ENCODE data around the gene CLINT1.
A peak's percentile ranks its signal among the peaks of the same experiment; 100 is the strongest.

CLINT1 gene

DNA sequence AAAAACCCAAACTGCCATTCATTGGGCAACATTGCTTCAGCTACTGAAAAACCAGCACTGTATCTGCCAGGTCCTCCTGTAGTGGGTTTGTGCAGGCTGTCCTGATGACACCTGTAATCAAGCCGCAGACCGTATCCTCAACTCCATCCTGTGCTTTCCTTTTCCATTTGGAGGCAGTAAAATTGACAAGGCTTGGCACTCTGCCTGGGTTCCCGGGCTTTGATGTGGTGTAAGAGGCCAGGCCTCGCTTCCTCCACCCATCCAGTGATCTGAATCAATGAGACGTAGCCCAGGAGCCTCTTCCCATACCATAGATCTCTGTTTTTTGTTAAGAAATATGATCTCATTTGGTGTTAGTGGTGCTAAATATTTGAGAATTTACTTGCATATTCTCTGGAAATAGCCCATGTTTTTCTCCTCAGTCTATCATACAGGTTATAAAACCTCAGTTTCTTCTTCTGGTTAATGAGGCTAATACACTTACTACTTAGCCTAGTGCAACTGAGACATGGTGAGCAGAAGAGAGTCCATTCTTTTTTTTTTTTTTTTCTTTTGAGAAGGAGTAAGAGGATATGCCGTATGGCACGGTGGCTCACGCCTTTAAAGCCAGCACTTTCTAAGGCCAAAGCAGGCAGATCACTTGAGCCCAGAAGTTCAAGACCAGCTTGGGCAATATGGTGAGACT lies 80.7 kb downstream of the CLINT1 start:
- H3K36me3 ChIP-seq (ENCODE audit: control insufficient read depth, insufficient read depth, low read length, severe bottlenecking), result peaks cover 6% of the 10 kb centered on the region
- peak; percentile 10 for DNase-seq (ENCODE audit: low read depth)
- H3K27me3 ChIP-seq (replicated peaks; ENCODE audit: control insufficient read depth, insufficient read depth, low read length), result no peaks in the 10 kb centered on the region
- no peaks in the 10 kb centered on the region for H3K9me3 ChIP-seq (ENCODE audit: control insufficient read depth, low read length)
- H3K9ac ChIP-seq (ENCODE audit: low read length), result no peak overlapping the region
- H3K4me3 ChIP-seq (ENCODE audit: low read length), result no peak overlapping the region
- no peaks in the 10 kb centered on the region for H3K4me1 ChIP-seq (ENCODE audit: control insufficient read depth, insufficient read depth, low read length)

GRCh38 chr5:157772127-157772526 lies 86.8 kb downstream of the CLINT1 start:
- Histone ChIP-seq H3K9me3 (ENCODE audit: control insufficient read depth, low read length) (no peaks in the 10 kb centered on the region), H3K4me1 (ENCODE audit: control insufficient read depth, insufficient read depth, low read length) (peaks cover 10% of the 10 kb centered on the region), H3K9ac (ENCODE audit: low read length) (no peak overlapping the region), H3K27me3 (replicated peaks; ENCODE audit: control insufficient read depth, insufficient read depth, low read length) (no peaks in the 10 kb centered on the region), H3K36me3 (ENCODE audit: control insufficient read depth, insufficient read depth, low read length, severe bottlenecking) (no peaks in the 10 kb centered on the region), H3K4me3 (ENCODE audit: low read length) (no peak overlapping the region)
- no peak for DNase-seq (ENCODE audit: low read depth)

DNA sequence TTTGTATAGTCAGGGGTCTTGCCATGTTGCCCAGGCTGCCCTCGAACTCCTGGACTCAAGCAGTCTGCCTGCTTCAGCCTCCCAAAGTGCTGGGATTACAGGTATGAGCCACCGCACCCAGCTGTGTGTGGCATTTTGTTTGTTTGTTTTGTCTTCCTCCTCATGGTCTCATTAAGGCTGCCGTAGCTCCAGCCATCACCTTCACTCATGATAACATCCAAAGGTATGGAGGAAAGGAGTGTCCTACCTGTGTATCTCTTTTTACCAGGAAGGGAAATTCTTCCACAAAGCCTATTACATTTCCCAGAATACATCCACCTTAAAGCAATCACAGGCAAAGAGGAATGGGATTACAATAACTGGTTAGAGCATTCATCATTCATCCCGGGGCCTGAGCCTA lies 88.3 kb downstream of the CLINT1 start:
- no peak for DNase-seq (ENCODE audit: low read depth)
- H3K27me3 ChIP-seq (replicated peaks; ENCODE audit: control insufficient read depth, insufficient read depth, low read length), result no peaks in the 10 kb centered on the region
- H3K36me3 ChIP-seq (ENCODE audit: control insufficient read depth, insufficient read depth, low read length, severe bottlenecking), result no peaks in the 10 kb centered on the region
- no peak overlapping the region for H3K9ac ChIP-seq (ENCODE audit: low read length)
- H3K9me3 ChIP-seq (ENCODE audit: control insufficient read depth, low read length), result no peaks in the 10 kb centered on the region
- peaks cover 21% of the 10 kb centered on the region for H3K4me1 ChIP-seq (ENCODE audit: control insufficient read depth, insufficient read depth, low read length)
- no peak overlapping the region for H3K4me3 ChIP-seq (ENCODE audit: low read length)

- H3K4me1 ChIP-seq (ENCODE audit: control insufficient read depth, insufficient read depth, low read length), result peaks cover 21% of the 10 kb centered on the region
- no peak overlapping the region for H3K9ac ChIP-seq (ENCODE audit: low read length)
- no peaks in the 10 kb centered on the region for H3K36me3 ChIP-seq (ENCODE audit: control insufficient read depth, insufficient read depth, low read length, severe bottlenecking)
- DNase-seq (ENCODE audit: low read depth), result no peak
- H3K4me3 ChIP-seq (ENCODE audit: low read length), result peak overlapping the region; percentile 8
- H3K27me3 ChIP-seq (replicated peaks; ENCODE audit: control insufficient read depth, insufficient read depth, low read length), result no peaks in the 10 kb centered on the region
- H3K9me3 ChIP-seq (ENCODE audit: control insufficient read depth, low read length), result no peaks in the 10 kb centered on the region
Measured at GRCh38 chr5:157767689-157768088, 91.3 kb downstream of the CLINT1 start.

DNA sequence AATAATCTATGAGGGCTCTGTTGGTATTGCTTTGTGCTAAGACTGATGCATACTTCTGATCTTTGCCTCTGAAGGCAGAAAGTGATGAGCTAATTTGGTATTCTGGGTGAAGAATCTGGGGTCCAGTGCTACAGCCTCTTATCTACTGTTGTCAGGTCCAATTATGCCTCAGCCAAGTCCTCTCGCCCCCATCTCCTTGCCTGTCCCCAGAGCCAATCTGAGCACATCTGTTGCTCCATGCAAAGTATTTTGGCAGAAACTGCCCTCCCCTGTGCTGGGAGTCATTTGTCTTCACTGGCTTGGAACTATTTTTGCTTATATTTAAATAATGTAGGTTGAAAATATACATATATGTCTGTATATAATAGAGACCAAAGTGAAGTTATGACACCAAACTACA lies 92.0 kb downstream of the CLINT1 start:
- Histone ChIP-seq H3K36me3 (ENCODE audit: control insufficient read depth, insufficient read depth, low read length, severe bottlenecking) (no peaks in the 10 kb centered on the region), H3K9me3 (ENCODE audit: control insufficient read depth, low read length) (no peaks in the 10 kb centered on the region), H3K27me3 (replicated peaks; ENCODE audit: control insufficient read depth, insufficient read depth, low read length) (no peaks in the 10 kb centered on the region), H3K4me1 (ENCODE audit: control insufficient read depth, insufficient read depth, low read length) (peaks cover 21% of the 10 kb centered on the region), H3K4me3 (ENCODE audit: low read length) (peak overlapping the region; percentile 8), H3K9ac (ENCODE audit: low read length) (no peak overlapping the region)
- DNase-seq (ENCODE audit: low read depth), result no peak

GRCh38 chr5:157766442-157766841 lies 92.5 kb downstream of the CLINT1 start:
- no peak overlapping the region for H3K4me3 ChIP-seq (ENCODE audit: low read length)
- no peaks in the 10 kb centered on the region for H3K9me3 ChIP-seq (ENCODE audit: control insufficient read depth, low read length)
- DNase-seq (ENCODE audit: low read depth), result no peak
- no peak overlapping the region for H3K9ac ChIP-seq (ENCODE audit: low read length)
- H3K27me3 ChIP-seq (replicated peaks; ENCODE audit: control insufficient read depth, insufficient read depth, low read length), result no peaks in the 10 kb centered on the region
- no peaks in the 10 kb centered on the region for H3K36me3 ChIP-seq (ENCODE audit: control insufficient read depth, insufficient read depth, low read length, severe bottlenecking)
- H3K4me1 ChIP-seq (ENCODE audit: control insufficient read depth, insufficient read depth, low read length), result peaks cover 26% of the 10 kb centered on the region

DNA sequence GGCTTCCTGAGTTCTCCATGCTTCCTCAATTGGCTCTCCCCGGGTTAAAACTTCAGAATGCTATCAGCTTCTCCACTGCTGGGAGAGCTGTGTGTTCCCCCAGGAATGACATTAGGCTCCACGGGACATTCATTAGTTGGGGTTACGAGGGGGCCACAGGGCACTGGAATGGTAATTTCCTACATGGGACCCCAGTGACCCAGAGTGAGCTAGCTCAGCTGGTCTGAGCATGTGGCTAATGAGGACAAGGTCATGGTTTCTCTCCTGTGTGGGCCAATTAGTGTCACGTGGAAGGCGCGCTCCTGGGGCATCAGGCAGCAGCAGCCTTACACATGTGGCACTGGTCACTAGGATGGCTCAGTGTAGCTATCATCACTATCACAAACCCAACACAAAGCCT lies 94.4 kb downstream of the CLINT1 start:
- Histone ChIP-seq H3K9ac (ENCODE audit: low read length) (no peak overlapping the region), H3K4me1 (ENCODE audit: control insufficient read depth, insufficient read depth, low read length) (peaks cover 33% of the 10 kb centered on the region), H3K27me3 (replicated peaks; ENCODE audit: control insufficient read depth, insufficient read depth, low read length) (no peaks in the 10 kb centered on the region), H3K36me3 (ENCODE audit: control insufficient read depth, insufficient read depth, low read length, severe bottlenecking) (no peaks in the 10 kb centered on the region), H3K9me3 (ENCODE audit: control insufficient read depth, low read length) (no peaks in the 10 kb centered on the region), H3K4me3 (ENCODE audit: low read length) (no peak overlapping the region)
- DNase-seq (ENCODE audit: low read depth), result no peak

GRCh38 chr5:157761690-157762621 lies 97.0 kb downstream of the CLINT1 start:
- H3K4me1 ChIP-seq (ENCODE audit: control insufficient read depth, insufficient read depth, low read length), result peaks cover 21% of the 10 kb centered on the region
- H3K4me3 ChIP-seq (ENCODE audit: low read length), result no peak overlapping the region
- DNase-seq (ENCODE audit: low read depth), result peak; percentile 86
- no peak overlapping the region for H3K9ac ChIP-seq (ENCODE audit: low read length)
- H3K27me3 ChIP-seq (replicated peaks; ENCODE audit: control insufficient read depth, insufficient read depth, low read length), result no peaks in the 10 kb centered on the region
- H3K36me3 ChIP-seq (ENCODE audit: control insufficient read depth, insufficient read depth, low read length, severe bottlenecking), result no peaks in the 10 kb centered on the region
- no peaks in the 10 kb centered on the region for H3K9me3 ChIP-seq (ENCODE audit: control insufficient read depth, low read length)

- Histone ChIP-seq H3K4me1 (ENCODE audit: control insufficient read depth, insufficient read depth, low read length) (peaks cover 12% of the 10 kb centered on the region), H3K9ac (ENCODE audit: low read length) (no peak overlapping the region)
- no peak for DNase-seq (ENCODE audit: low read depth)
Measured at GRCh38 chr5:157758706-157759105, 100.2 kb downstream of the CLINT1 start.

GRCh38 chr5:157756122-157756521 lies 102.8 kb downstream of the CLINT1 start:
- DNase-seq (ENCODE audit: low read depth), result no peak
- H3K4me3 ChIP-seq (ENCODE audit: low read length), result no peak overlapping the region
- H3K9ac ChIP-seq (ENCODE audit: low read length), result no peak overlapping the region
- H3K4me1 ChIP-seq (ENCODE audit: control insufficient read depth, insufficient read depth, low read length), result peaks cover 7% of the 10 kb centered on the region
- H3K36me3 ChIP-seq (ENCODE audit: control insufficient read depth, insufficient read depth, low read length, severe bottlenecking), result peaks cover 32% of the 10 kb centered on the region
- H3K9me3 ChIP-seq (ENCODE audit: control insufficient read depth, low read length), result no peaks in the 10 kb centered on the region
- H3K27me3 ChIP-seq (replicated peaks; ENCODE audit: control insufficient read depth, insufficient read depth, low read length), result no peaks in the 10 kb centered on the region

More at GRCh38 chr5:157758706-157759105, 100.2 kb downstream of the CLINT1 start:
- H3K9me3 ChIP-seq (ENCODE audit: control insufficient read depth, low read length), result no peaks in the 10 kb centered on the region
- no peaks in the 10 kb centered on the region for H3K27me3 ChIP-seq (replicated peaks; ENCODE audit: control insufficient read depth, insufficient read depth, low read length)
- H3K36me3 ChIP-seq (ENCODE audit: control insufficient read depth, insufficient read depth, low read length, severe bottlenecking), result peaks cover 22% of the 10 kb centered on the region
- H3K4me3 ChIP-seq (ENCODE audit: low read length), result no peak overlapping the region

- peaks cover 20% of the 10 kb centered on the region for H3K4me1 ChIP-seq (ENCODE audit: control insufficient read depth, insufficient read depth, low read length)
- no peak overlapping the region for H3K9ac ChIP-seq (ENCODE audit: low read length)
- no peaks in the 10 kb centered on the region for H3K27me3 ChIP-seq (replicated peaks; ENCODE audit: control insufficient read depth, insufficient read depth, low read length)
- peaks cover 21% of the 10 kb centered on the region for H3K36me3 ChIP-seq (ENCODE audit: control insufficient read depth, insufficient read depth, low read length, severe bottlenecking)
- DNase-seq (ENCODE audit: low read depth), result peak; percentile 17
- no peak overlapping the region for H3K4me3 ChIP-seq (ENCODE audit: low read length)
- H3K9me3 ChIP-seq (ENCODE audit: control insufficient read depth, low read length), result no peaks in the 10 kb centered on the region
Measured at GRCh38 chr5:157750320-157750719, 108.6 kb downstream of the CLINT1 start.
